Thyroid gland (tissue), 4 donors: ENCODE results near the gene CDH23. TPM values are rescaled to one million over a fixed set of nuclear protein-coding genes. Genes with fewer than 3 reads are reported as not detected.

Source experiments
- DNase-seq, 2 donors: peaks; one replicate each; pipeline ENCODE4 v3.0.0-alpha.2; 2019
- H3K27ac ChIP-seq, 3 donors: fragments of 200-600 bp; sonication (generic); 1 replicate in 2 of 3; 2 replicates in 1 of 3; pipeline ENCODE4 v1.5.1; 2016 to 2019; ENCODE audit warnings: mild to moderate bottlenecking in 1 of 3, moderate library complexity in 1 of 3
- H3K27me3 ChIP-seq: fragments of 200-600 bp; sonication (generic); one replicate; pipeline ENCODE4 v1.5.1; 2019
- H3K36me3 ChIP-seq, 2 donors: fragments of 200-600 bp; sonication (generic); one replicate each; pipeline ENCODE4 v1.5.1; 2016 to 2019
- H3K4me1 ChIP-seq, 2 donors: fragments of 200-600 bp; sonication (generic); one replicate each; pipeline ENCODE4 v1.5.1; 2017 to 2019
- H3K4me3 ChIP-seq, 3 donors: fragments of 200-600 bp; sonication (generic); replicated peaks in 1 of 3; 1 replicate in 2 of 3; 2 replicates in 1 of 3; pipeline ENCODE4 v1.5.1; 2016; ENCODE audit warnings: mild to moderate bottlenecking in 1 of 3
- H3K9me3 ChIP-seq: fragments of 200-600 bp; sonication (generic); one replicate; pipeline ENCODE4 v1.5.1; 2017
- POLR2A ChIP-seq, 2 donors: fragments of 450-650 bp; IDR thresholded peaks; one replicate each; pipeline ENCODE4 v1.6.1; 2017; ENCODE audit warnings: antibody characterized with exemption in 2 of 2, mild to moderate bottlenecking in 2 of 2, moderate library complexity in 1 of 2
- WGBS, 2 donors: methylation state at CpG; one replicate each; pipeline ENCODE4 v1.1.5; 2017; 5-methylcytosine and 5-hydroxymethylcytosine counted together
- intact Hi-C: fragments of 100-400 bp; cut with DNase I; formaldehyde crosslinking; loops from one replicate; pipeline ENCODE4 v1.15.1; 2023
- total RNA-seq, 4 donors: library from RNA; depleted of rRNA; stranded (reverse); fragments of >200 nt; gene quantifications; one replicate each; pipeline ENCODE4 v1.2.3, GENCODE V29; 2016
- TF ChIP-seq, protein P1 (sequence below), 6 experiments: fragments of 200-600 bp in 3 of 6; fragments of 450-650 bp in 3 of 6; sonication (generic) in 3 of 6; IDR thresholded peaks; one replicate each; pipeline ENCODE4 v1.5.1; 2016 to 2019; ENCODE audit warnings: antibody characterized with exemption in 6 of 6, mild to moderate bottlenecking in 2 of 6, inconsistent platforms in 1 of 6, moderate library complexity in 1 of 6

Gene CDH23
- total RNA-seq, 4 donors from 2014 or later, result 3.0 to 4.2 (median 3.9) TPM

DNA sequence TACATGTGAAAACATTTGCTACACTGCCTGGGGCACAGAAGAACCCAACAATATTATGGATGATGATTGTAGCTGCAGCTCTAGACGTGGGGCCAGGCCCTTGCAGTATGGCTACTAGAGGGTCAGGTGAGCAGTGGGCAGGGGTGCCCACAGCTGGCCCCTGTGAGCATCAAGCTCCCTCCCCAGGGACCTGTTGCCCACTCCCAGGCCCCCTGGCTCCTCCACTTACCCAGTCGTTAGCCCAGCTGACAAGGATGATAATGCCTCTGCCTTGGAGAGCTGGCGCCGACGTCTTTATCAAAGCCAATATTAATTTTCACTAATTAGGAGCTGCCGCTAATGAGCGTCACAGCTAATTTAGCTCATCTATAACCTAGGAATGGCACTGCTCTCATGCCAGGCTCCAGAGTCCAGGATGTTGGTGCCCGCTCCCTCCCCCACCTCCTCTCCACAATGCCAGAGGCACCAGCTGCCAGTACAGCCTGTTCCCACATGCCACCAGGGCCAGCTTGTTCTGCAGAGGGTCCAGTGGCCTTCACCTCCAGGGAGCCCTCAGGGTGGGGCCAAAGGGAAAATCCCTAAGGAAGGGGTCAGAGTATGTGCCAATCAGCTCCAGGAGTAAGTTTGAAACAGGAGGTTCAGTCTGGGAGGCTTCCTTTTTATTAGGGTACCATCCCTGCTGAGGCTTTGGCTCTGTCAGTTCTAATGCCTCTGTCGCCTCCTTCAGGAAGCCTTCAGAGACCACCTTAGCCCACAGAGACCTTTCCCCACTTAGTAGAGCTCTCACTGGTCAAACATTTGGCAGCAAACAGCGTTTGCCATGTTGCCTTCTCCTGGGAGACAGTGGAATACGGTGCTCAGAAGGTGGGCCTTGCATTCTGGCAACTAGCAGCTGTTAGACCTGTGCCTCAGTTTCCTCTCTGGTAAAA lies 77.2 kb downstream of the CDH23 start:
- no peaks in the 10 kb centered on the region for H3K27me3 ChIP-seq
- no peak for DNase-seq
- no peaks in the 10 kb centered on the region for H3K36me3 ChIP-seq
- TF ChIP-seq, protein P1, sequence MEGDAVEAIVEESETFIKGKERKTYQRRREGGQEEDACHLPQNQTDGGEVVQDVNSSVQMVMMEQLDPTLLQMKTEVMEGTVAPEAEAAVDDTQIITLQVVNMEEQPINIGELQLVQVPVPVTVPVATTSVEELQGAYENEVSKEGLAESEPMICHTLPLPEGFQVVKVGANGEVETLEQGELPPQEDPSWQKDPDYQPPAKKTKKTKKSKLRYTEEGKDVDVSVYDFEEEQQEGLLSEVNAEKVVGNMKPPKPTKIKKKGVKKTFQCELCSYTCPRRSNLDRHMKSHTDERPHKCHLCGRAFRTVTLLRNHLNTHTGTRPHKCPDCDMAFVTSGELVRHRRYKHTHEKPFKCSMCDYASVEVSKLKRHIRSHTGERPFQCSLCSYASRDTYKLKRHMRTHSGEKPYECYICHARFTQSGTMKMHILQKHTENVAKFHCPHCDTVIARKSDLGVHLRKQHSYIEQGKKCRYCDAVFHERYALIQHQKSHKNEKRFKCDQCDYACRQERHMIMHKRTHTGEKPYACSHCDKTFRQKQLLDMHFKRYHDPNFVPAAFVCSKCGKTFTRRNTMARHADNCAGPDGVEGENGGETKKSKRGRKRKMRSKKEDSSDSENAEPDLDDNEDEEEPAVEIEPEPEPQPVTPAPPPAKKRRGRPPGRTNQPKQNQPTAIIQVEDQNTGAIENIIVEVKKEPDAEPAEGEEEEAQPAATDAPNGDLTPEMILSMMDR (IDR thresholded peaks at IDR 0.05), result no peak
- no peak for TF ChIP-seq POLR2A (IDR thresholded peaks at IDR 0.05)
- no peaks in the 10 kb centered on the region for H3K9me3 ChIP-seq
- no peaks in the 10 kb centered on the region for H3K4me1 ChIP-seq
- no peak overlapping the region for H3K4me3 ChIP-seq
- intact Hi-C loops, result no loop called here
- 92 to 94% methylated on average over 11 of the region's 11 CpGs for WGBS, 2 donors
- H3K27ac ChIP-seq, result no peak overlapping the region

GRCh38 chr10:71474702-71475242 lies 78.1 kb downstream of the CDH23 start:
- H3K27ac ChIP-seq, result no peak overlapping the region
- no peak for TF ChIP-seq POLR2A (IDR thresholded peaks at IDR 0.05)
- TF ChIP-seq, protein P1 (IDR thresholded peaks at IDR 0.05), result no peak
- intact Hi-C loops, result no loop called here

DNA sequence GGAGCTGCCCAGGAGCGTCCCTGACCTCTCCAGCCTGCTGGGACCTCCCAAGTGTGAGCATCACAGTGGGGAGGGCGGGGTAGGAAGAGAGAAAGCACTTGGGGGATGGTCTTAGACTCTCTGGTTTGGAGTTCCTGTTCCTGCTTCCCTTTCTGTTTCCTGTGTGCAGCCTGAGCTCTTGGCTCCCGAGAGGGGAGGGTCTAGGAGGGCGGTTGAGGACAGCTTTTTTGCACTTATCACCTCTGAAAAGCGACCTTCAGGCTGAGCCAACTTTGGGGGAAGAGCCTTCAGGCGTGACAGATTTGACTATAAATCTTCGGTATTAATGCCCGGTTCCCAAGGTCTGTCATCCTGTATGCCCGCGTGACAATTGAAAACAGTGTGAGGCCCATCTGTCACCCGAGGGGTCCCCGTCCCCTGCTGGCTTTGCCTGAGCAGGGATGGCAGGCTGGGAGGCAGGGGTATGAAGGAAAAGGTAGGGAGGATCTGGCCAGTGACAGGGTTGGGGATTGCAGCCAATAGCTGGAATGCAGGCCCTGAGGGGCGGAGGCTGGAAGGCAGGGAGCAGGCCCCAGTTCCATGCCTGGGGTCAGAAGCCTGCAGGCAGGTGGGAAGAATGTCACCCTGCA lies 78.6 kb downstream of the CDH23 start:
- no peaks in the 10 kb centered on the region for H3K4me1 ChIP-seq

More at GRCh38 chr10:71474702-71475242, 78.1 kb downstream of the CDH23 start:
- no peak overlapping the region for H3K4me3 ChIP-seq
- WGBS, 2 donors, result 91 to 92% methylated on average over 7 of the region's 7 CpGs
- H3K36me3 ChIP-seq, result no peaks in the 10 kb centered on the region
- H3K9me3 ChIP-seq, result no peaks in the 10 kb centered on the region
- no peaks in the 10 kb centered on the region for H3K4me1 ChIP-seq
- H3K27me3 ChIP-seq, result no peaks in the 10 kb centered on the region
- DNase-seq, result no peak

DNA sequence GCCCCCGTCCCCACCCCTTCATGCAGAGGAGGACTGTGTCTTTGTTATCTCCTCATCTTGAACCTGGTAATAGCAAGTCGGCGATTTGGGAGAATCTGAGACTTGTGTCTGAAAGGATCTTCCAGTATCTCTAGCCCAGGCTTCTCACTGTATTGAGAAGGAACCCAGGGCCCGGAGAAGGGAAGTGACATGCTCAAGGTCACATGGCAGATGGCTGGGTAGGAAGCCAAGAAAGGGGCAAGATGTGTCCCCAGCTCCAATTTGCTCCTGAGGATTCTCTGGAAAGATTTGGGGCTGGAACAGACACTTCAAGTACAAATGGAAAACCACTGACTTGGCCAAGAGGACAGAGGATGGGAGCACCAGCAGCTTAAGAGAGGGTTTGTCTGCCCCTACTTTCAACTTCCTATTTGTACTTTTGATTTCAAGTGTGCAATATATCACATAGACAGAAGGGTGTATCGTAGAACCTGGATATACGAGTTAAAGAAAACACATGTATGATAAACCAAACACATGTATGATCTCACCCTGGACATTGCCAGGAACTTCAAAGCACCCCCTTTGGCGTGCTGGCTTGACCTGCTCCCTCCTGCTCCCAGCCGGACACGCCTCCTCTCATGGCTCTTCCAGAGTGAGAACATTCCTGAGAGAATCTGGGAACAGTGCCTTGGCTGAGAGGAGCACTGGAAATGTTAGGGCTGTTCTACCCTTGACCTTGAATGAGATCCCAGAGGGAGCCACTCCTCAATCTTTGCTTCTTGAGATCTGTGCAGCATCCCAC lies 79.7 kb downstream of the CDH23 start:
- intact Hi-C loops, result no loop called here
- no peak for TF ChIP-seq POLR2A (IDR thresholded peaks at IDR 0.05)
- TF ChIP-seq, protein P1 (IDR thresholded peaks at IDR 0.05), result no peak
- Histone ChIP-seq H3K27me3 (no peaks in the 10 kb centered on the region), H3K27ac (no peak overlapping the region), H3K36me3 (no peaks in the 10 kb centered on the region), H3K4me1 (no peaks in the 10 kb centered on the region), H3K4me3 (no peak overlapping the region), H3K9me3 (no peaks in the 10 kb centered on the region)
- 51 to 60% methylated on average over 9 of the region's 9 CpGs for WGBS, 2 donors
- peak; percentile 42 to 58 for DNase-seq

More for the DNA sequence above, 78.6 kb downstream of the CDH23 start:
- WGBS, 2 donors, result 71 to 78% methylated on average over 10 to 13 of the region's 13 CpGs
- no peak for TF ChIP-seq POLR2A (IDR thresholded peaks at IDR 0.05)
- TF ChIP-seq, protein P1 (IDR thresholded peaks at IDR 0.05), result no peak
- Histone ChIP-seq H3K4me3 (no peak overlapping the region), H3K36me3 (no peaks in the 10 kb centered on the region), H3K9me3 (no peaks in the 10 kb centered on the region), H3K27me3 (no peaks in the 10 kb centered on the region), H3K27ac (no peak overlapping the region)
- intact Hi-C loops, result no loop called here
- DNase-seq, result no peak
